Natural killer cell treated with Interleukin-12 subunit alpha and Interleukin-12 subunit beta and Interleukin-15 and Interleukin-18, amount 100 ng/mL, for 72 hours (primary cell): ENCODE measurements around the gene PLEKHA6. TPM values are rescaled to one million over a fixed set of nuclear protein-coding genes. Genes with fewer than 3 reads are reported as not detected.

Source experiments
- ATAC-seq, 2 donors: fragments of 150-1000 bp; cut with Tn5 transposase in 1 of 2; sonication (Bioruptor Pico), chemical (Tn5 transposase) in 1 of 2; 2 replicates each; pipeline ENCODE4 v1.10.0; 2021
- DNase-seq: peaks from one replicate; pipeline ENCODE4 v3.0.0; 2022; ENCODE audit warnings: low spot score
- H3K27ac Mint-ChIP-seq, 2 donors: 1 replicate in 1 of 2; 2 replicates in 1 of 2; pipeline ENCODE4 v1.8.0; 2022; ENCODE audit warnings: mixed read lengths in 2 of 2, mild to moderate bottlenecking in 1 of 2, moderate library complexity in 1 of 2
- H3K27me3 Mint-ChIP-seq, 2 donors: 1 replicate in 1 of 2; 2 replicates in 1 of 2; pipeline ENCODE4 v1.8.0; 2022; ENCODE audit warnings: mixed read lengths in 2 of 2
- H3K36me3 Mint-ChIP-seq: one replicate; pipeline ENCODE4 v1.8.0; 2022; ENCODE audit warnings: mixed read lengths
- H3K4me1 Mint-ChIP-seq, 2 donors: 1 replicate in 1 of 2; 2 replicates in 1 of 2; pipeline ENCODE4 v1.8.0; 2022; ENCODE audit warnings: low read depth in 2 of 2, mixed read lengths in 2 of 2, mild to moderate bottlenecking in 1 of 2
- H3K4me3 Mint-ChIP-seq: one replicate; pipeline ENCODE4 v1.8.0; 2022; ENCODE audit warnings: mixed read lengths
- H3K9me3 Mint-ChIP-seq: 2 replicates; pipeline ENCODE4 v1.8.0; 2022; ENCODE audit warnings: mixed read lengths
- total RNA-seq, 2 donors: library from RNA; stranded (reverse); gene quantifications; one replicate each; pipeline ENCODE4 v1.2.3, GENCODE V29; 2022

The PLEKHA6 gene
- total RNA-seq, 2 donors from 2014 or later: 0.17 to 0.89 TPM

GRCh38 chr1:204344665-204345355 is 14.9 kb downstream of the PLEKHA6 start:
- Mint-ChIP-seq H3K4me1 (no peaks in the 10 kb centered on the region), H3K36me3 (no peaks in the 10 kb centered on the region), H3K27ac (no peak overlapping the region), H3K27me3 (peaks cover 6 to 13% of the 10 kb centered on the region in 2 donors), H3K4me3 (no peak overlapping the region), H3K9me3 (no peaks in the 10 kb centered on the region)
- no peak for ATAC-seq
- DNase-seq: no peak

DNA sequence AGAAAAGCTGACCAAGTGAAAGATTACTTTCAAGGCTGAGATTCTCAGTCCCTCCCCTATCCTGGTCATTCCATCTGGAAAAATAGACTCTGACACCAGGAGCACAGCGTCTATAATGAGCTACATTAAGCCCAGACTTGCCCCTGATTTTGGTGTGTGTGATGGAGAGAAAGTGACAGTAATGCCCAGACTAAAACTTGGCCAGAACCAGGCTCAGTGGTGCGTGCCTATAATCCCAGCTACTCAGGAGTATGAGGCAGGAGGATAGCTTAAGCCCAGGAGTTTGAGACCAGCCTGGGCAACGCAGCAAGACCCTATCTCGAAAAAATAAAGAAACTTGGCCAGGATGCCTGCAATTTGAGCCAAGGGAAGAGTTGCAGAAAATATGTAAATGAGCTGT is 15.9 kb downstream of the PLEKHA6 start:
- ATAC-seq: no peak
- Mint-ChIP-seq H3K27ac (no peak overlapping the region), H3K4me1 (no peaks in the 10 kb centered on the region), H3K9me3 (no peaks in the 10 kb centered on the region), H3K36me3 (no peaks in the 10 kb centered on the region), H3K4me3 (no peak overlapping the region), H3K27me3 (peaks cover 6 to 13% of the 10 kb centered on the region in 2 donors)
- DNase-seq: no peak

- Mint-ChIP-seq H3K36me3 (no peaks in the 10 kb centered on the region), H3K27me3 (peaks cover 9 to 17% of the 10 kb centered on the region in 2 donors), H3K27ac (no peak overlapping the region), H3K4me1 (no peaks in the 10 kb centered on the region), H3K9me3 (no peaks in the 10 kb centered on the region), H3K4me3 (no peak overlapping the region)
- DNase-seq: no peak
- ATAC-seq: no peak
Measured at GRCh38 chr1:204343247-204343646, 16.5 kb downstream of the PLEKHA6 start.

DNA sequence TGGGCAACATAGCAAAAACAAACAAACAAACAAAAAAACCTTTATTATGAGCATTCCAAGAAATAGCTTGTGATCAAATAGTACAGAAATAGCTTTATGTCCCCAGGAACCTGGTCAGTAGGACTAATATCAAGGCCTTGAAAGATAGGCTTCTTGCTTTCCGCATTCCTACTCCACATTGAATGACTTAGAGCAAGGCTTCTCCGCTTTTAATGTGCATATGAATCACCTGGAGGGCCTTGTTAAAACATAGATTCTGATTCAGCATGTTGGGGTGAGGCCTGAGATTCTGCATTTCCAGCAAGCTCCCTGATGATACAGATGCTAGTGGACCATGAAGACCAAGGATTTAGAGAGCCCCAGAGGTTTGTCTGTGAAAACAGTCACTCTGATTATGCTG is 17.4 kb downstream of the PLEKHA6 start:
- ATAC-seq (no peak), DNase-seq (no peak)
- no peaks in the 10 kb centered on the region for H3K9me3 Mint-ChIP-seq
- no peak overlapping the region for H3K4me3 Mint-ChIP-seq
- no peaks in the 10 kb centered on the region for H3K4me1 Mint-ChIP-seq
- peaks cover 9 to 20% of the 10 kb centered on the region in 2 donors for H3K27me3 Mint-ChIP-seq
- no peaks in the 10 kb centered on the region for H3K36me3 Mint-ChIP-seq
- no peak overlapping the region for H3K27ac Mint-ChIP-seq

DNA sequence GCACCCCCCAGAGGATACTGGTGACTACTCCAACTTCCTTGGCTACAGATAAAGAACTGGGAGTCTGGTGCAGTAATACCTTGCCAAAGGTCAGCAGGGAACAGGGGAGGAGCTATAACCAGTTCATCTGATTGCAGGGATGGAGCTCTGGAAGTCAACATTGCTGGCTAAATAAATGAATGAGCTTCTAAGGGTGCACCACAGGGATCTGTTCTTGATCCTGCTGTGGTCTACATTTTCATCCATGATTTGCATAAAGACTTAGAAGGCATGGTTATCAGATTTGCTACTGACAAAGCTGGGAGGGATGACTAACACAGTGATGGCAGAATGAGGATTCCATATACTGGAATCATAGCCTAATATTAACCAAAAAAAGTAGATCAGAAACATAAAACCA is 18.3 kb downstream of the PLEKHA6 start:
- no peak for DNase-seq
- Mint-ChIP-seq H3K9me3 (no peaks in the 10 kb centered on the region), H3K36me3 (no peaks in the 10 kb centered on the region), H3K4me3 (no peak overlapping the region), H3K27me3 (peaks cover 9 to 20% of the 10 kb centered on the region in 2 donors), H3K27ac (no peak overlapping the region), H3K4me1 (no peaks in the 10 kb centered on the region)
- ATAC-seq: no peak

GRCh38 chr1:204340081-204340889 is 19.4 kb downstream of the PLEKHA6 start:
- no peaks in the 10 kb centered on the region for H3K36me3 Mint-ChIP-seq
- no peak for ATAC-seq
- H3K27me3 Mint-ChIP-seq: peaks cover 9 to 20% of the 10 kb centered on the region in 2 donors
- no peak overlapping the region for H3K4me3 Mint-ChIP-seq
- H3K9me3 Mint-ChIP-seq: no peaks in the 10 kb centered on the region
- no peak for DNase-seq
- no peaks in the 10 kb centered on the region for H3K4me1 Mint-ChIP-seq
- H3K27ac Mint-ChIP-seq: no peak overlapping the region

- no peak for DNase-seq
- H3K4me3 Mint-ChIP-seq: no peak overlapping the region
- ATAC-seq: no peak
- H3K9me3 Mint-ChIP-seq: no peaks in the 10 kb centered on the region
- H3K4me1 Mint-ChIP-seq: no peaks in the 10 kb centered on the region
- no peaks in the 10 kb centered on the region for H3K36me3 Mint-ChIP-seq
- H3K27me3 Mint-ChIP-seq: peaks cover 9 to 20% of the 10 kb centered on the region in 2 donors
- no peak overlapping the region for H3K27ac Mint-ChIP-seq
Measured at GRCh38 chr1:204339541-204339940, 20.2 kb downstream of the PLEKHA6 start.

DNA sequence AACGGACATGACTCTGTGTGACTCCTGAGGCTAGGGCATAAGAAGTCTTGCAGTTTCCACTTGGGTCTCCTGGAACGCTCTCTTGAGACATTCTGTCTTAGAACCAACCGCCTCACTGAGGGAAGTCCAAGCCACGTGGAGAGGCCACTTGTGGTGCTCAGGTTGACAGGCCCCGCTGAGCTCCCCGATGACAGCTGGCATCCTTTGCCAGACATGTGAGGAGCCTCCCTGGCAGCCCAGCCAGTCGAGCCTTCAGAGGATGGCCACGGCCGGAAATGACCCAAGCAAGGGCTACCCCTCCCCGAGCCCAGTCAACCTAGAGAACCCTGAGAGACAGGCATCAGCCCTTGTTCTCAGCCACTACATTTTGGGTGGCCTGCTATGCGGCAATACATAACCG is 20.7 kb downstream of the PLEKHA6 start:
- DNase-seq (no peak), ATAC-seq (no peak)
- Mint-ChIP-seq H3K27ac (no peak overlapping the region), H3K4me3 (no peak overlapping the region), H3K36me3 (no peaks in the 10 kb centered on the region), H3K27me3 (peaks cover 9 to 20% of the 10 kb centered on the region in 2 donors), H3K4me1 (no peaks in the 10 kb centered on the region), H3K9me3 (no peaks in the 10 kb centered on the region)

DNA sequence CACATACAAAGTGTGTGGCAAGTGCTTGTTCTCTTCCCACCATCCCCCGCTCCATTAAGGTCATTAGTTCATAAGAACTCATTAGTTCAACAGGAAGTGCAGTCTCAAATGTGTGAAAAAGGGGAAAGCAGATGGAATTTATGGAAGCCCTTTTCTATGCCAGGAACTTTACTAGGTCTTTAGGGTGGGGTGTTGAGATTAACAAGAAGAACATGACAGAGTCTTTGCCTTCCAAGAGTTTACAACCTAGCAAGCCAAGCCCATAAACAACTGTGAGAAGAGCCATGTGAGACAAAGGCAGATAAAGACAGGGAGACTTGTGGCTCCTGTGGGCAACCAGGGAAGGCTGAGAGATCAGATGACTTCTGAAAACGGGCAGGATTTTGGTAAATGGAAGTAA is 21.4 kb downstream of the PLEKHA6 start:
- Mint-ChIP-seq H3K4me1 (no peaks in the 10 kb centered on the region), H3K36me3 (no peaks in the 10 kb centered on the region), H3K9me3 (no peaks in the 10 kb centered on the region), H3K27ac (no peak overlapping the region), H3K27me3 (peaks cover 9 to 19% of the 10 kb centered on the region in 2 donors), H3K4me3 (no peak overlapping the region)
- ATAC-seq (no peak), DNase-seq (no peak)

DNA sequence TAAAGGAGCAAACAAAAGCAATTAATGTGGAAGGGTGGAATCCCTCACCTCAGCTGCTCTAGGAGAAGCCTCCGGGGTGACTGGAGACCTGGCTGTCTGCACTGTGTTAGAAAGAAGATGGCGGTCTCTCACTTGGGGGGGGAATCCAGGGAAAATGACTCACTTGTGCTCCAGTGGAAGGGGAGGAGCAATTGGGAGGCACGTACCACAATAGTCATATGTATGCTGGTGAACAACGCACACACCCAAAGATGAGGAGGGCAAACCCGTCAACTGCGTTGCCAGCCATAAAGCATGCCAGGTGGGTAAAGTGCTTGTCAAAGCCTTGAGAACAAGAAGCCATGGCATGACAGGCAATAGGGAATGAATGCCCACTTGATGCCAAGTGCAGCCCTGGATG is 22.1 kb downstream of the PLEKHA6 start:
- H3K27ac Mint-ChIP-seq: no peak overlapping the region
- peaks cover 6 to 11% of the 10 kb centered on the region in 2 donors for H3K27me3 Mint-ChIP-seq
- ATAC-seq: no peak
- H3K36me3 Mint-ChIP-seq: no peaks in the 10 kb centered on the region
- H3K9me3 Mint-ChIP-seq: no peaks in the 10 kb centered on the region
- no peak for DNase-seq
- no peak overlapping the region for H3K4me3 Mint-ChIP-seq
- H3K4me1 Mint-ChIP-seq: no peaks in the 10 kb centered on the region

GRCh38 chr1:204337036-204337429 is 22.7 kb downstream of the PLEKHA6 start:
- ATAC-seq (no peak), DNase-seq (no peak)
- Mint-ChIP-seq H3K27me3 (peaks cover 3 to 7% of the 10 kb centered on the region in 2 donors), H3K4me1 (no peaks in the 10 kb centered on the region), H3K4me3 (no peak overlapping the region), H3K9me3 (no peaks in the 10 kb centered on the region), H3K36me3 (no peaks in the 10 kb centered on the region), H3K27ac (no peak overlapping the region)

DNA sequence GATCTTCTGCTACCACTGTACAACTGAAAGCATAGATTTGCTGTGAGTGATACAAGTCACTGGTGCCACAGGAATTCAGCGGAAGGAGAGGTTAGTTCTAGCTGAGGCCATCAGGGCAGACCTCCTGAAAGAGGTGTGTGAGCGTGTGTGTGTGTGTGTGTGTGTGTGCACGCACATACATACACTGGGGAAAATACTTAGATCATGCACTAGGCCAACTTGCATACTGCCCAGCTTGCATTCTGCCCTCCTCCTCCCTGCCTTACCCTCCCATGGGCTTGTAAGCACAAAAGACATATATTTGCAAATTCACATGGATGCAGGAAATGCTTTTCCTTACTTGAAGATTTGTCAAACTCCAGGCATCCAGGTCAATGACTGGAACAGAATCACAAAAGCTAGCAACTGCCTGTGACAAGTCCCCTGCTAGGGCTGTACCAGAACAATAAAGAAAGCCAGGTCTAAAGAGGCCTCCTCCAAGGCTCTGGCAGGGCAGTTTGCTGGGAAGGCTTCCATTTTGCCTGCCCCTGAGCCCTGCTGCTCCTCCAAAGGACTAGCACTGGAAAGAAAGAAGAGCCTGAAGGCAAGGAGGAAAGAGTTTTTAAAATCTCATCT is 23.2 kb downstream of the PLEKHA6 start:
- H3K27me3 Mint-ChIP-seq: peaks cover 3 to 10% of the 10 kb centered on the region in 2 donors
- H3K27ac Mint-ChIP-seq: no peak overlapping the region
- no peaks in the 10 kb centered on the region for H3K36me3 Mint-ChIP-seq
- DNase-seq: no peak
- peak in 1 of 2 donors; percentile 48 for ATAC-seq
- no peaks in the 10 kb centered on the region for H3K9me3 Mint-ChIP-seq
- no peak overlapping the region for H3K4me3 Mint-ChIP-seq
- H3K4me1 Mint-ChIP-seq: no peaks in the 10 kb centered on the region

DNA sequence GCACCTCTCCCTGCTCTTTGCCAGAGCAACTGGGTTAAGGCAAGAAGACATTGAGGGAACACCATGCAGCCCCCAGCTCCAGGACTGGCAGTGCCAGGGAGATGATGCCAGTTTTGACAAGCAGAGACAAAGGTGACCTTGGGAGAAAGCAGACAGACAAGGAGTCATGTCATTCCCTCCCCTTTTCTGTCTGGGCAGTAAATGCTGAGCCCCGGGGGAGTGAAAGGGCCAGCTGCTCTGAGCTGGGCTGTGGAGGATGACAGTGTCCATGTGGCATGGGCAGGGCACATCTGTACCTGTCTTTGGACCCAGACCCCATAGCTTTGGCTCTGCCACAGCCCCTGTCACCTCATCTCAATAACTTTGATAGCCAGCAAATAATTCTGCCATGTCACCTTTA is 24.2 kb downstream of the PLEKHA6 start:
- no peak overlapping the region for H3K4me3 Mint-ChIP-seq
- H3K27me3 Mint-ChIP-seq: peaks cover 6 to 15% of the 10 kb centered on the region in 2 donors
- DNase-seq (no peak), ATAC-seq (no peak)
- no peaks in the 10 kb centered on the region for H3K36me3 Mint-ChIP-seq
- H3K4me1 Mint-ChIP-seq: no peaks in the 10 kb centered on the region
- H3K9me3 Mint-ChIP-seq: no peaks in the 10 kb centered on the region
- H3K27ac Mint-ChIP-seq: no peak overlapping the region

DNA sequence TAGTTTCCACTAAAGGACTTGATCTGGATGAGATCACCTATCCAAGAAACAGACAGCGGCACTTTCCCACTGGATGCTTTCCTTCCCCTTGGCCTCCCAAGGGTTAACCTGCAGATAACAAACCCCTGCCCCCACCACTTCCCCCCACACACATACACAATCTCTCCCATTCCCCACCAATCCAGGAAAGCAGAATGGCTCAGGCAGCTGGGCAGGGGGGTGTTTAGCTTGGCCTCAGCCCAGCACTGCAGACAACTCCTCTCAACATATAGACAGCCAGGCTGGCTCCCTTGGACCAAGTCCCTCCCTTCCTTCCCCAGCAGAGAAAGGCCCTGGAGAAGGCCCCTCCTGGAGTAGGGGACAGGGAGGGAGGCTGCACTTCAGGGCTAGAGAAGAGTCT is 24.6 kb downstream of the PLEKHA6 start:
- H3K36me3 Mint-ChIP-seq: no peaks in the 10 kb centered on the region
- H3K4me3 Mint-ChIP-seq: no peak overlapping the region
- DNase-seq (no peak), ATAC-seq (no peak)
- no peaks in the 10 kb centered on the region for H3K4me1 Mint-ChIP-seq
- H3K27me3 Mint-ChIP-seq: peaks cover 6 to 15% of the 10 kb centered on the region in 2 donors
- no peaks in the 10 kb centered on the region for H3K9me3 Mint-ChIP-seq
- H3K27ac Mint-ChIP-seq: no peak overlapping the region
